Neural cell (in vitro differentiated cells): Measurements from ENCODE around the gene PFKL. TPM values are rescaled to one million over a fixed set of nuclear protein-coding genes. Genes with fewer than 3 reads are reported as not detected.

Source experiments
- H2AFZ ChIP-seq: fragments of 200-600, 300-800 bp; sonication (generic), shearing (Covaris generic); 2 replicates; pipeline ENCODE4 v1.6.0; 2014; ENCODE audit warnings: low read depth, mild to moderate bottlenecking, antibody characterized with exemption, low read length, moderate library complexity
- H3F3A ChIP-seq: fragments of 200-600 bp; shearing (Covaris generic); 2 replicates; pipeline ENCODE4 v1.6.1; 2016; ENCODE audit warnings: mild to moderate bottlenecking, moderate library complexity, mixed read lengths, antibody characterized with exemption, low read length; ENCODE audit not compliant: insufficient read depth, poor library complexity, severe bottlenecking
- H3K27ac ChIP-seq: fragments of 200-600, 300-800 bp; sonication (generic), shearing (Covaris generic); 2 replicates; pipeline ENCODE4 v1.5.1; 2014; ENCODE audit warnings: mild to moderate bottlenecking, low read length, moderate library complexity
- H3K27me3 ChIP-seq: fragments of 300-800, 200-600 bp; sonication (generic), shearing (Covaris generic); 2 replicates; pipeline ENCODE4 v1.6.0; 2014; ENCODE audit warnings: mild to moderate bottlenecking, low read depth, low read length, moderate library complexity; ENCODE audit not compliant: insufficient read depth
- H3K36me3 ChIP-seq: fragments of 300-800, 200-600 bp; sonication (generic), shearing (Covaris generic); 2 replicates; pipeline ENCODE4 v1.5.1; 2014; ENCODE audit warnings: mild to moderate bottlenecking, antibody characterized with exemption, low read length, moderate library complexity; ENCODE audit not compliant: insufficient read depth
- H3K4me2 ChIP-seq: fragments of 300-800, 200-600 bp; sonication (generic), shearing (Covaris generic); 2 replicates; pipeline ENCODE4 v1.6.0; 2014; ENCODE audit warnings: mild to moderate bottlenecking, low read length
- H3K4me3 ChIP-seq: fragments of 300-800, 200-600 bp; sonication (generic), shearing (Covaris generic); 2 replicates; pipeline ENCODE4 v1.5.1; 2014; ENCODE audit warnings: mild to moderate bottlenecking, low read length, moderate library complexity
- H3K79me2 ChIP-seq: fragments of 200-600 bp; shearing (Covaris generic); replicated peaks from 2 replicates; pipeline ENCODE4 v1.6.0; 2014; ENCODE audit warnings: mild to moderate bottlenecking, low read length, moderate library complexity; ENCODE audit not compliant: insufficient read depth
- H3K9ac ChIP-seq: fragments of 300-800, 200-600 bp; sonication (generic), shearing (Covaris generic); 2 replicates; pipeline ENCODE4 v1.6.1; 2016; ENCODE audit warnings: mild to moderate bottlenecking, low read length, mixed read lengths
- H3K9me2 ChIP-seq: fragments of 200-600 bp; shearing (Covaris generic); 2 replicates; pipeline ENCODE4 v1.6.1; 2016; ENCODE audit warnings: mild to moderate bottlenecking, low read length, mixed read lengths; ENCODE audit not compliant: insufficient read depth
- H3K9me3 ChIP-seq: fragments of 200-600, 300-800 bp; sonication (generic), shearing (Covaris generic); 2 replicates; pipeline ENCODE4 v1.6.1; 2016; ENCODE audit warnings: mild to moderate bottlenecking, mixed run types, low read length, moderate library complexity, mixed read lengths
- H4K20me1 ChIP-seq: fragments of 200-600 bp; shearing (Covaris generic); 2 replicates; pipeline ENCODE4 v1.6.1; 2016; ENCODE audit warnings: mild to moderate bottlenecking, mixed run types; ENCODE audit not compliant: insufficient read depth
- EP300 ChIP-seq: fragments of 450-650 bp; conservative IDR thresholded peaks from 2 replicates; pipeline ENCODE4 v1.6.1; 2014; ENCODE audit warnings: antibody characterized with exemption, mild to moderate bottlenecking, moderate library complexity; ENCODE audit not compliant: poor library complexity, severe bottlenecking
- EZH2 ChIP-seq: fragments of 200-600, 300-800 bp; shearing (Covaris generic), sonication (generic); IDR thresholded peaks from 2 replicates; pipeline ENCODE4 v1.6.1; 2014; ENCODE audit warnings: antibody characterized with exemption, low read length, borderline replicate concordance, mild to moderate bottlenecking; ENCODE audit not compliant: insufficient read depth, poor library complexity, severe bottlenecking
- MXI1 ChIP-seq: fragments of 450-650 bp; conservative IDR thresholded peaks from 2 replicates; pipeline ENCODE4 v1.6.1; 2014; ENCODE audit warnings: antibody characterized with exemption, mild to moderate bottlenecking; ENCODE audit not compliant: poor library complexity, severe bottlenecking
- POLR2AphosphoS5 ChIP-seq: IDR thresholded peaks from 2 replicates; pipeline ENCODE4 v1.6.1; 2012
- RAD21 ChIP-seq: fragments of 450-650 bp; conservative IDR thresholded peaks from 2 replicates; pipeline ENCODE4 v1.6.1; 2014; ENCODE audit warnings: antibody characterized with exemption, mild to moderate bottlenecking, moderate library complexity
- REST ChIP-seq: IDR thresholded peaks from 2 replicates; pipeline ENCODE4 v1.6.1; 2012; ENCODE audit warnings: borderline replicate concordance
- SMC3 ChIP-seq: fragments of 450-650 bp; conservative IDR thresholded peaks from 2 replicates; pipeline ENCODE4 v1.6.1; 2014; ENCODE audit warnings: antibody characterized with exemption, mild to moderate bottlenecking, moderate library complexity; ENCODE audit not compliant: poor library complexity
- TAF1 ChIP-seq: IDR thresholded peaks from 2 replicates; pipeline ENCODE4 v1.6.1; 2012; ENCODE audit warnings: low read depth
- polyA plus RNA-seq: library from polyadenylated mRNA; depleted of rRNA; stranded (reverse); fragments of >200 nt; gene quantifications from 2 replicates; pipeline ENCODE4 v1.2.3, GENCODE V29; 2014
- TF ChIP-seq, protein P1 (sequence below): fragments of 450-650 bp; IDR thresholded peaks from 2 replicates; pipeline ENCODE4 v1.5.1; 2014; ENCODE audit warnings: antibody characterized with exemption, mild to moderate bottlenecking, moderate library complexity; ENCODE audit not compliant: poor library complexity, severe bottlenecking

PFKL gene
- polyA plus RNA-seq, 1 donor from 2014 or later: 79.6 TPM

DNA sequence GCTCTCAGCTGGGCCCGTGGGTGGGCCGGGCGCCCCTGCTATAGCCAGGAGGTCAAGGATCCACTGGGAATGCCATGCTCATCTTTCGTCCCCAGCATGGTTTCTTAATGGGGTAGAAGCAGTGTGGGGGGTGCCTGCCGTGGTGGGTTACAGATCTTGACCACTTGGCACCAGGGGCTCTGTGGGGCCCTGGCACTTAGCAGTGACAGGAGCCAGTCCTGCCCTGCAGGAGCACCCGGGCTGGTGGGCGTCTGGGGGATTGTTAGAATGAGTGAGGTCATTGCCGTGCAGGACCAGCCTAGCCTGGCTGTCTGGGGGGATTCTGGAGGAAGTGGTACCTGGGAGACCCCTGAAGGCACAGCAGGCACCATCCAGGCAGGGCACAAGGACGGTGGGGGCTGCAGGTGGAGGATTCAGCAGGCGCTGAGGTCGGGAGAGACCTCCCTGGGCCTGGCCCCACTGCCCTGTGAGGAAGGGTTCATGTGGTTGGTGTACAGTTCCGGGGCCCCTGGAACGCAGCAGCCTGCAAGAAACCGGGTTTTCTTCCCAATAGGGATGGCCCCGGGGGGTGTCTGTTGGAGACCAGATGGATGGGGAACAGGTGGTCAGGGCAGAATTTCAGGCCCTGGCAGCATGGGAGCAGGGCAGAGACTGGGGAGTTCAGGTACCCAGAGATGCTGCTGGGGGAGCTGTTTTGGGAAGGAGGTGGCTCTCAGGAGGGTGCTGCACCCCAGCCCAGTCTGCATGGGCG, 9.4 kb upstream of the PFKL start:
- Histone ChIP-seq H3K27ac (no peak overlapping the region), H3K4me2 (no peak overlapping the region), H3K27me3 (peaks cover 9% of the 10 kb centered on the region), H2AFZ (no peak overlapping the region), H3K36me3 (no peaks in the 10 kb centered on the region), H4K20me1 (no peaks in the 10 kb centered on the region), H3F3A (no peaks in the 10 kb centered on the region), H3K4me3 (no peak overlapping the region), H3K9ac (no peak overlapping the region), H3K79me2 (no peaks in the 10 kb centered on the region), H3K9me2 (no peaks in the 10 kb centered on the region), H3K9me3 (no peaks in the 10 kb centered on the region)
- TF ChIP-seq POLR2AphosphoS5 (no peak), RAD21 (no peak)

- Histone ChIP-seq H3K4me2 (no peak overlapping the region), H3K4me3 (no peak overlapping the region)
Observed at GRCh38 chr21:44291078-44291935, 8.5 kb upstream of the PFKL start.

More at GRCh38 chr21:44291078-44291935, 8.5 kb upstream of the PFKL start:
- Histone ChIP-seq H3K9me2 (no peaks in the 10 kb centered on the region), H2AFZ (no peak overlapping the region), H4K20me1 (no peaks in the 10 kb centered on the region), H3F3A (no peaks in the 10 kb centered on the region), H3K36me3 (no peaks in the 10 kb centered on the region), H3K9ac (no peak overlapping the region), H3K27ac (no peak overlapping the region), H3K79me2 (no peaks in the 10 kb centered on the region), H3K9me3 (no peaks in the 10 kb centered on the region), H3K27me3 (peaks cover 6% of the 10 kb centered on the region)
- no peak for TF ChIP-seq RAD21
- no peak for TF ChIP-seq POLR2AphosphoS5
- TF ChIP-seq SMC3: no peak
- no peak for TF ChIP-seq MXI1
- no peak for TF ChIP-seq EP300
- TF ChIP-seq, protein P1, sequence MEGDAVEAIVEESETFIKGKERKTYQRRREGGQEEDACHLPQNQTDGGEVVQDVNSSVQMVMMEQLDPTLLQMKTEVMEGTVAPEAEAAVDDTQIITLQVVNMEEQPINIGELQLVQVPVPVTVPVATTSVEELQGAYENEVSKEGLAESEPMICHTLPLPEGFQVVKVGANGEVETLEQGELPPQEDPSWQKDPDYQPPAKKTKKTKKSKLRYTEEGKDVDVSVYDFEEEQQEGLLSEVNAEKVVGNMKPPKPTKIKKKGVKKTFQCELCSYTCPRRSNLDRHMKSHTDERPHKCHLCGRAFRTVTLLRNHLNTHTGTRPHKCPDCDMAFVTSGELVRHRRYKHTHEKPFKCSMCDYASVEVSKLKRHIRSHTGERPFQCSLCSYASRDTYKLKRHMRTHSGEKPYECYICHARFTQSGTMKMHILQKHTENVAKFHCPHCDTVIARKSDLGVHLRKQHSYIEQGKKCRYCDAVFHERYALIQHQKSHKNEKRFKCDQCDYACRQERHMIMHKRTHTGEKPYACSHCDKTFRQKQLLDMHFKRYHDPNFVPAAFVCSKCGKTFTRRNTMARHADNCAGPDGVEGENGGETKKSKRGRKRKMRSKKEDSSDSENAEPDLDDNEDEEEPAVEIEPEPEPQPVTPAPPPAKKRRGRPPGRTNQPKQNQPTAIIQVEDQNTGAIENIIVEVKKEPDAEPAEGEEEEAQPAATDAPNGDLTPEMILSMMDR: no peak
- no peak for TF ChIP-seq EZH2
- TF ChIP-seq REST: no peak
- no peak for TF ChIP-seq TAF1
